IMR-90 (cell line): ENCODE results near the gene ADAM12. TPM values are rescaled to one million over a fixed set of nuclear protein-coding genes. Genes with fewer than 3 reads are reported as not detected.

Experiments
- ATAC-seq: fragments of 200-7000 bp; cut with Tn5 transposase; 2 replicates; pipeline ENCODE4 v1.9.1; 2020; ENCODE audit warnings: low read depth, mild to moderate bottlenecking, moderate library complexity
- Bru-seq: library from RNA; stranded (reverse); fragments of 400-500 nt; gene quantifications from one replicate; lab custom pipeline; 2021; lab: Mats Ljungman, UMichigan
- BruChase-seq, 2 experiments: library from RNA; stranded (reverse); fragments of 400-500 nt; gene quantifications; one replicate each; lab custom pipeline; 2021; lab: Mats Ljungman, UMichigan
- BruUV-seq: library from RNA; stranded (reverse); fragments of 400-500 nt; replicated peaks from 2 replicates; lab custom pipeline; 2021; lab: Mats Ljungman, UMichigan
- CTCF ChIA-PET: fragments of 300-600 bp; formaldehyde crosslinking; extraction: SDS; loops from one replicate; lab custom pipeline; 2021; ENCODE audit warnings: antibody characterized with exemption; lab: Yijun Ruan, JAX
- POLR2A ChIA-PET: fragments of 300-600 bp; sonication (Branson Sonifier 250); formaldehyde crosslinking; loops from one replicate; lab custom pipeline; 2022; ENCODE audit warnings: antibody characterized with exemption; ENCODE audit not compliant: unreplicated experiment; lab: Charles Lee
- DNase-seq: peaks from one replicate; pipeline ENCODE4 v3.0.0; 2013
- H2AFZ ChIP-seq: replicated peaks from 2 replicates; pipeline ENCODE3; 2013; ENCODE audit warnings: low read length, mild to moderate bottlenecking; ENCODE audit not compliant: poor library complexity
- H2AK5ac ChIP-seq: 2 replicates; pipeline ENCODE4 v1.6.1; 2013; ENCODE audit warnings: low read depth, low read length, inconsistent platforms
- H2AK9ac ChIP-seq: replicated peaks from 2 replicates; pipeline ENCODE3; 2013; ENCODE audit warnings: mild to moderate bottlenecking, low read depth, low read length, moderate library complexity; ENCODE audit not compliant: poor library complexity
- H2BK120ac ChIP-seq: 2 replicates; pipeline ENCODE4 v1.6.1; 2013; ENCODE audit warnings: low read depth, low read length, inconsistent platforms
- H2BK15ac ChIP-seq: 3 replicates; pipeline ENCODE4 v1.6.1; 2013; ENCODE audit warnings: low read depth, low read length, inconsistent platforms
- H2BK20ac ChIP-seq: 2 replicates; pipeline ENCODE4 v1.6.1; 2013; ENCODE audit warnings: low read depth, mild to moderate bottlenecking, inconsistent platforms, low read length, moderate library complexity
- H2BK5ac ChIP-seq: 2 replicates; pipeline ENCODE4 v1.6.1; 2013; ENCODE audit warnings: mild to moderate bottlenecking, low read depth, low read length, inconsistent platforms; ENCODE audit not compliant: poor library complexity, severe bottlenecking
- H3K14ac ChIP-seq: replicated peaks from 2 replicates; pipeline ENCODE4 v1.6.1; 2013; ENCODE audit warnings: low read depth, low read length, inconsistent platforms
- H3K18ac ChIP-seq: 2 replicates; pipeline ENCODE4 v1.6.1; 2013; ENCODE audit warnings: low read depth, low read length, control low read depth
- H3K23ac ChIP-seq: 2 replicates; pipeline ENCODE4 v1.6.1; 2013; ENCODE audit warnings: low read depth, low read length, inconsistent platforms
- H3K27ac ChIP-seq: 2 replicates; pipeline ENCODE4 v1.5.1; 2013; ENCODE audit warnings: mild to moderate bottlenecking, control low read depth, low read length; ENCODE audit not compliant: insufficient read depth
- H3K27me3 ChIP-seq: 2 replicates; pipeline ENCODE4 v1.6.1; 2013; ENCODE audit warnings: low read length; ENCODE audit not compliant: control insufficient read depth, insufficient read depth
- H3K36me3 ChIP-seq: 2 replicates; pipeline ENCODE4 v1.6.1; 2013; ENCODE audit warnings: low read length, mixed read lengths; ENCODE audit not compliant: control insufficient read depth, insufficient read depth
- H3K4ac ChIP-seq: 2 replicates; pipeline ENCODE4 v1.6.1; 2013; ENCODE audit warnings: low read depth, low read length, inconsistent platforms
- H3K4me1 ChIP-seq: 2 replicates; pipeline ENCODE4 v1.6.1; 2013; ENCODE audit warnings: low read length, mixed read lengths; ENCODE audit not compliant: control insufficient read depth, insufficient read depth
- H3K4me2 ChIP-seq: 2 replicates; pipeline ENCODE4 v1.6.1; 2013; ENCODE audit warnings: low read depth, mild to moderate bottlenecking, control low read depth, low read length, moderate library complexity
- H3K4me3 ChIP-seq: 2 replicates; pipeline ENCODE4 v1.5.1; 2013; ENCODE audit warnings: low read depth, mild to moderate bottlenecking, control low read depth, low read length, moderate library complexity; ENCODE audit not compliant: insufficient read depth
- H3K56ac ChIP-seq: 2 replicates; pipeline ENCODE4 v1.6.1; 2013; ENCODE audit warnings: low read length, inconsistent platforms; ENCODE audit not compliant: insufficient read depth; ENCODE audit errors: extremely low read depth
- H3K79me1 ChIP-seq, 2 experiments: 2 replicates each; pipeline ENCODE4 v1.6.1; 2013; ENCODE audit warnings: low read length in 2 of 2, inconsistent platforms in 1 of 2, low read depth in 1 of 2
- H3K9ac ChIP-seq: 2 replicates; pipeline ENCODE4 v1.6.1; 2013; ENCODE audit warnings: low read depth, low read length, control low read depth
- H3K9me1 ChIP-seq: 2 replicates; pipeline ENCODE4 v1.6.1; 2013; ENCODE audit warnings: low read length, inconsistent platforms; ENCODE audit not compliant: insufficient read depth
- H3K9me3 ChIP-seq: 2 replicates; pipeline ENCODE4 v1.6.1; 2013; ENCODE audit warnings: low read length; ENCODE audit not compliant: control insufficient read depth, insufficient read depth
- H4K20me1 ChIP-seq: 2 replicates; pipeline ENCODE4 v1.6.1; 2013; ENCODE audit warnings: low read length, inconsistent platforms; ENCODE audit not compliant: insufficient read depth
- H4K5ac ChIP-seq: 2 replicates; pipeline ENCODE4 v1.6.1; 2013; ENCODE audit warnings: mild to moderate bottlenecking, low read depth, low read length, control low read depth
- H4K8ac ChIP-seq, 2 experiments: 2 replicates each; pipeline ENCODE4 v1.6.1; 2013; ENCODE audit warnings: low read depth in 2 of 2, low read length in 2 of 2, control low read depth in 1 of 2, inconsistent platforms in 1 of 2
- H4K91ac ChIP-seq: 2 replicates; pipeline ENCODE4 v1.6.1; 2013; ENCODE audit warnings: low read depth, low read length, inconsistent platforms; ENCODE audit not compliant: insufficient read depth
- BHLHE40 ChIP-seq: fragments of 150-350 bp; IDR thresholded peaks from 2 replicates; pipeline ENCODE4 v1.6.1; 2016; ENCODE audit warnings: mild to moderate bottlenecking, low read depth, low read length
- MAZ ChIP-seq: IDR thresholded peaks from 2 replicates; pipeline ENCODE4 v1.6.1; 2012; ENCODE audit warnings: low read depth, mild to moderate bottlenecking, low read length, improper control_type of control experiment, moderate library complexity, borderline replicate concordance
- MXI1 ChIP-seq: IDR thresholded peaks from 2 replicates; pipeline ENCODE4 v1.6.1; 2012; ENCODE audit warnings: low read depth, mild to moderate bottlenecking, low read length, moderate library complexity, borderline replicate concordance
- POLR2A ChIP-seq: IDR thresholded peaks from 2 replicates; pipeline ENCODE4 v1.6.1; 2012; ENCODE audit warnings: mild to moderate bottlenecking, low read depth, low read length
- RFX5 ChIP-seq: IDR thresholded peaks from 2 replicates; pipeline ENCODE4 v1.8.0; 2012; ENCODE audit warnings: low read depth, mild to moderate bottlenecking, low read length, moderate library complexity
- WGBS, 2 experiments: methylation state at CpG; one replicate each; pipeline versions ENCODE4 v1.1.5 to v1.1.7; 2013; ENCODE audit warnings: missing lambda C conversion rate in 2 of 2; ENCODE audit not compliant: insufficient read length in 1 of 2; ENCODE audit errors: extremely low coverage in 2 of 2; 5-methylcytosine and 5-hydroxymethylcytosine counted together
- dilution Hi-C: fragments of 300-500 bp; cut with HindIII; formaldehyde crosslinking; loops from one replicate; pipeline ENCODE4 v1.14.3; 2018; ENCODE audit warnings: low sequenced_read_pairs; ENCODE audit not compliant: unreplicated experiment
- in situ Hi-C: fragments of 300-500 bp; cut with MboI; formaldehyde crosslinking; loops from 3 replicates; pipeline ENCODE4 v1.14.3; 2019; ENCODE audit warnings: low sequenced_read_pairs, inconsistent platforms, mixed read lengths
- intact Hi-C: fragments of 100-400 bp; cut with micrococcal nuclease; formaldehyde crosslinking; loops from 2 replicates; pipeline ENCODE4 v1.10.0; 2022
- long read RNA-seq: library from polyadenylated mRNA; unstranded; transcript quantifications from one replicate; pipeline ENCODE4 v2.0.0, GENCODE V29; 2021; ENCODE audit not compliant: unreplicated experiment
- polyA plus RNA-seq, 3 experiments: library from polyadenylated mRNA; depleted of rRNA; stranded (reverse); fragments of >200 nt; gene quantifications; 2 replicates each; pipeline ENCODE4 v1.2.3, GENCODE V29; 2012; ENCODE audit warnings: low replicate concordance in 1 of 3
- total RNA-seq: library from RNA; depleted of rRNA; stranded (reverse); fragments of >200 nt; gene quantifications from 2 replicates; pipeline ENCODE4 v1.2.3, GENCODE V29; 2012; rRNA removed
- TF ChIP-seq, protein P1 (sequence below): fragments of 150-350 bp; IDR thresholded peaks from 2 replicates; pipeline ENCODE4 v1.6.1; 2016; ENCODE audit warnings: low read depth, mild to moderate bottlenecking, low read length, moderate library complexity, borderline replicate concordance

Gene ADAM12, protein sequence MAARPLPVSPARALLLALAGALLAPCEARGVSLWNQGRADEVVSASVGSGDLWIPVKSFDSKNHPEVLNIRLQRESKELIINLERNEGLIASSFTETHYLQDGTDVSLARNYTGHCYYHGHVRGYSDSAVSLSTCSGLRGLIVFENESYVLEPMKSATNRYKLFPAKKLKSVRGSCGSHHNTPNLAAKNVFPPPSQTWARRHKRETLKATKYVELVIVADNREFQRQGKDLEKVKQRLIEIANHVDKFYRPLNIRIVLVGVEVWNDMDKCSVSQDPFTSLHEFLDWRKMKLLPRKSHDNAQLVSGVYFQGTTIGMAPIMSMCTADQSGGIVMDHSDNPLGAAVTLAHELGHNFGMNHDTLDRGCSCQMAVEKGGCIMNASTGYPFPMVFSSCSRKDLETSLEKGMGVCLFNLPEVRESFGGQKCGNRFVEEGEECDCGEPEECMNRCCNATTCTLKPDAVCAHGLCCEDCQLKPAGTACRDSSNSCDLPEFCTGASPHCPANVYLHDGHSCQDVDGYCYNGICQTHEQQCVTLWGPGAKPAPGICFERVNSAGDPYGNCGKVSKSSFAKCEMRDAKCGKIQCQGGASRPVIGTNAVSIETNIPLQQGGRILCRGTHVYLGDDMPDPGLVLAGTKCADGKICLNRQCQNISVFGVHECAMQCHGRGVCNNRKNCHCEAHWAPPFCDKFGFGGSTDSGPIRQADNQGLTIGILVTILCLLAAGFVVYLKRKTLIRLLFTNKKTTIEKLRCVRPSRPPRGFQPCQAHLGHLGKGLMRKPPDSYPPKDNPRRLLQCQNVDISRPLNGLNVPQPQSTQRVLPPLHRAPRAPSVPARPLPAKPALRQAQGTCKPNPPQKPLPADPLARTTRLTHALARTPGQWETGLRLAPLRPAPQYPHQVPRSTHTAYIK
- total RNA-seq: 9.7 and 10.2 TPM in 2 replicates
- polyA plus RNA-seq (2012; rRNA removed): 7.1 and 9.6 TPM in 2 replicates
- polyA plus RNA-seq (2012; cell fraction: cytosol; rRNA removed): 4.1 and 4.5 TPM in 2 replicates
- polyA plus RNA-seq (2012; cell fraction: nucleus; rRNA removed; ENCODE audit: low replicate concordance): 6.7 and 11.2 TPM in 2 replicates
- percentile 52 among the genes with signal in this experiment for Bru-seq, nascent RNA
- BruChase-seq, experiment 1, labeled RNA remaining after a 6-hour chase: percentile 40 among the genes with signal in this experiment
- percentile 44 among the genes with signal in this experiment for BruChase-seq, experiment 2, labeled RNA remaining after a 2-hour chase
- long read RNA-seq, partial matches to known transcripts: 3 of 6 reads
- long read RNA-seq, other reads (novel, unspliced or antisense): 2 of 6 reads

DNA sequence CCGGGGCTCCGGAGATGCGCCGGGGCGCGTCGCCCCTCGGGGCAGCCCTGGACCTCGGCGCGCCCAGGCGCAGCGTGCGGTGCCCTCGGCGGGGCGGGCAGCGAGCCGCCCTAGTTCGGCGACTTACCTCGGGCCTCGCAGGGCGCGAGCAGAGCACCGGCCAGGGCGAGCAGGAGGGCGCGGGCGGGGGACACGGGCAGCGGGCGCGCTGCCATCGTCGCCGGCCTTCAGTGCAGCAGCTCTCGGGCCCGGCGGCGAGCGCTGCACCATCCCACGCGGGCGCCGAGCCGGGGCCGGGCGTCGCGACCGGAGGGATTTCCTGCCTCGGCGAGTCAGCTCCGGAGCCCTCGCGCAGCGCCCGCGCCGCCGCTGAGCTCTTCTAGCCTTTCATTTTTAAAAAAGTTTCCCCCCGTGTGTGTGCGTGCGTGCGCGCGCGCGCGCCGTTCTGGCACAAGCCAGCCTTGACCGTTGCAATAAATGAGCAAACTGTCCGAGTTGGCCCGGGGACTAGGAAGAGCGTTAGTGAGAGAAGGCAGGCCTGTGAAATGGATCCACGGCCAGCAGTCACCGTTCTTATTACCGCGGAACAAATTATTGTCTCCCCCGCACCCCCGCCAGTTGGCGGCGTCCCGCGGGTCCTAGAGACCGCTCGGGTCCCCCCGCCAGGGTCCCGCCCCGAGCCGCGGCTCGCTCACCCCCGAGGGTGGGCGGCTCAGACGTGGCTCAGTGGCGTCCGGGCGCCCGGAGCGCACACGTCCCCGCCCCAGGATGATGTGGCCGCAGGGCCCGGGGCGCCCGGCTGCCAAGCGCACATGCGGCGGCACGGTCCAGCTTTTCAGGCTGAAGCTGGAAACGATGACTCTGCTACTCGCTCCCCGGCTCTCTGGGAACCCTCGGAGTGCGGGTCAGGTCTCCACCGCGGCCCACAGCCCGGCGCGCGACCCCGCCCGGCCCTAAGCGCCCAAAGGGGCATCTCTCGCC lies at the start of gene ADAM12:
Gene ADAM12, minus strand, starts transcription at position 547 of the 981 bp plus-strand sequence. Its CDS starts 332 bp downstream, at position 215.
- intact Hi-C loops: loop anchor here (1.0 to 10.0 kb wide), 9 partner anchors 116 to 517 kb away; no protein-coding TSS in a partner anchor

More for the DNA sequence above, at the start of gene ADAM12:
- no peaks in the 10 kb centered on the region for H3K79me1 ChIP-seq
- H3K56ac ChIP-seq: no peak within 1 kb of the TSS
- ChIA-PET POLR2A (no interaction called here), CTCF (interaction anchor here (0.6 to 2.1 kb wide), 3 partner anchors 13 to 404 kb away, joined by 4 to 8 read pairs (median 5); no protein-coding TSS in a partner anchor)
- no peaks in the 10 kb centered on the region for H3K9me1 ChIP-seq
- peak within 1 kb of the TSS; percentile 13; the same call in 1 of the 2 replicates for H2AK5ac ChIP-seq
- no peak within 1 kb of the TSS for H3K23ac ChIP-seq
- H3K9me3 ChIP-seq: no peaks in the 10 kb centered on the region
- H3K36me3 ChIP-seq: no peaks in the 10 kb centered on the region
- peak within 1 kb of the TSS; percentile 47 for H2AK9ac ChIP-seq
- no peak within 1 kb of the TSS for H4K5ac ChIP-seq
- no peaks in the 10 kb centered on the region; the same call in 1 of the 2 replicates for H3K27me3 ChIP-seq
- peak within 1 kb of the TSS; percentile 79 for H3K4me2 ChIP-seq
- H4K8ac ChIP-seq: no peak within 1 kb of the TSS; a peak in 2 of 4 replicates
- no TSS peak for BruUV-seq
- H3K4me3 ChIP-seq: peak within 1 kb of the TSS; percentile 64
- H3K9ac ChIP-seq: peak within 1 kb of the TSS; percentile 19; the same call in 1 of the 2 replicates
- peaks cover 9% of the 10 kb centered on the region for H3K4me1 ChIP-seq
- TF ChIP-seq, protein P1, sequence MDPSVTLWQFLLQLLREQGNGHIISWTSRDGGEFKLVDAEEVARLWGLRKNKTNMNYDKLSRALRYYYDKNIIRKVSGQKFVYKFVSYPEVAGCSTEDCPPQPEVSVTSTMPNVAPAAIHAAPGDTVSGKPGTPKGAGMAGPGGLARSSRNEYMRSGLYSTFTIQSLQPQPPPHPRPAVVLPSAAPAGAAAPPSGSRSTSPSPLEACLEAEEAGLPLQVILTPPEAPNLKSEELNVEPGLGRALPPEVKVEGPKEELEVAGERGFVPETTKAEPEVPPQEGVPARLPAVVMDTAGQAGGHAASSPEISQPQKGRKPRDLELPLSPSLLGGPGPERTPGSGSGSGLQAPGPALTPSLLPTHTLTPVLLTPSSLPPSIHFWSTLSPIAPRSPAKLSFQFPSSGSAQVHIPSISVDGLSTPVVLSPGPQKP: no peak
- TF ChIP-seq MXI1 (peak; percentile 37; the same call in 1 of the 2 replicates), POLR2A (peak; percentile 27; the same call in 1 of the 2 replicates), MAZ (no peak; the same call in 1 of the 2 replicates), RFX5 (no peak), BHLHE40 (no peak)
- dilution Hi-C loops (no loop called here), in situ Hi-C loops (loop anchor here (5.0 kb wide), 1 partner anchor 411 kb away; no protein-coding TSS in a partner anchor)
- H3K18ac ChIP-seq: no peak within 1 kb of the TSS
- H2BK5ac ChIP-seq: no peak within 1 kb of the TSS
- H4K91ac ChIP-seq: peak within 1 kb of the TSS; percentile 46; the same call in 1 of the 2 replicates
- H4K20me1 ChIP-seq: no peaks in the 10 kb centered on the region
- ATAC-seq (peak; percentile 59), DNase-seq (peak; percentile 68)
- H2AFZ ChIP-seq: peak within 1 kb of the TSS; percentile 86
- 19% methylated on average over 63 of the region's 127 CpGs; no CpG with 5 or more reads in 1 of the 2 experiments for WGBS, 2 experiments
- no peak within 1 kb of the TSS for H2BK15ac ChIP-seq
- H2BK20ac ChIP-seq: 0 out of 2 replicates have a peak within 1 kb of the TSS, but pooled peaks have one; percentile 14
- peak within 1 kb of the TSS; percentile 64 for H3K4ac ChIP-seq
- H3K27ac ChIP-seq: no peak within 1 kb of the TSS; the same call in 1 of the 2 replicates
- H3K14ac ChIP-seq: peak within 1 kb of the TSS; percentile 28; the same call in 1 of the 2 replicates
- peak within 1 kb of the TSS; percentile 52 for H2BK120ac ChIP-seq
